Stimulated activated CD4-positive, alpha-beta T cell treated with anti-CD3 and anti-CD28 coated beads, Interleukin-2, amount 100 ng/mL, for 24 hours (primary cell): ENCODE measurements around the gene TADA2B.

ENCODE experiments used
- DNase-seq, 2 donors: peaks; one replicate each; pipeline ENCODE4 v3.0.0-alpha.2; 2020

Gene TADA2B

GRCh38 chr4:7086384-7086783 lies 43.2 kb downstream of the TADA2B start:
- no peak for DNase-seq

GRCh38 chr4:7087036-7087435 lies 43.9 kb downstream of the TADA2B start:
- DNase-seq, result no peak

- no peak for DNase-seq
These were observed 46.2 kb downstream of the TADA2B start for GRCh38 chr4:7089213-7089986.

GRCh38 chr4:7092026-7092425 lies 48.9 kb downstream of the TADA2B start:
- no peak for DNase-seq

- DNase-seq, result no peak
These were observed 51.7 kb downstream of the TADA2B start for GRCh38 chr4:7094916-7095315.

- no peak for DNase-seq
These were observed 52.5 kb downstream of the TADA2B start for GRCh38 chr4:7095611-7096155.

GRCh38 chr4:7096236-7096635 lies 53.1 kb downstream of the TADA2B start:
- DNase-seq, result no peak

- peak; percentile 62 to 66 for DNase-seq
These were observed 58.7 kb downstream of the TADA2B start for GRCh38 chr4:7101692-7102515.

- DNase-seq, result peak in 1 of 2 donors; percentile 8
These were observed 59.3 kb downstream of the TADA2B start for GRCh38 chr4:7102516-7102909.

- peak; percentile 83 to 90 for DNase-seq
These were observed 59.9 kb downstream of the TADA2B start for GRCh38 chr4:7103031-7103606.

GRCh38 chr4:7103607-7104365 lies 60.6 kb downstream of the TADA2B start:
- DNase-seq, result no peak

- DNase-seq, result no peak
These were observed 61.3 kb downstream of the TADA2B start for GRCh38 chr4:7104366-7105031.

- no peak for DNase-seq
These were observed 62.1 kb downstream of the TADA2B start for GRCh38 chr4:7105276-7105675.

GRCh38 chr4:7107166-7107905 lies 64.2 kb downstream of the TADA2B start:
- DNase-seq, result no peak
